Measurements from ENCODE around the gene ZNF439. TPM values are rescaled to one million over a fixed set of nuclear protein-coding genes. Genes with fewer than 3 reads are reported as not detected.
"Not testable (repeated sequence)": the region's sequence is repeated elsewhere in the genome, so short reads cannot be mapped to it uniquely, and the experiment has no call there.

The ZNF439 gene
- total RNA-seq, 1 experiment from 2014 or later, result 6.3 TPM

DNA sequence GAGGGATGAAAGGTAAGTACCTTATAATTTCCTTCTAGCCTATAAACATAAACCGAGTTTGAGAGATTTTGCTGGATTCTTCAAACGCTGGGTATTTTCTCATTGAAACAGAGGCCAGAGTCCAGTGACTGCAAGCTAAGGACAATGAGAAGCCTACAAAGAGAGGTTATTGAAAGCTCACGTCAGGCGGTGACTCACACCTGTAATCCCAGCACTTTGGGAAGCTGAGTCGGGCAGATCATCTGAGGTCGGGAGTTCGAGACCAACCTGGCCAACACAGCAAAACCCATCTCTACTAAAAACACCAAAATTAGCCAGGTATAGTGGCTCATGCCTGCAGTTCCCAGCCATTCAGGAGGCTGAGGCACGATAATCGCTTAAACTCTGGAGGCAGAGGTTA lies 24.1 kb downstream of the ZNF439 start:
- Histone ChIP-seq H3K36me3 (ENCODE audit: control insufficient read depth, insufficient read depth, low read length) (no peaks in the 10 kb centered on the region), H3K4me1 (ENCODE audit: control insufficient read depth, insufficient read depth, low read length) (no peaks in the 10 kb centered on the region), H3K4me3 (ENCODE audit: low read depth in 2 of 2, low read length in 2 of 2) (no peak overlapping the region), H3K27me3 (ENCODE audit: control insufficient read depth, insufficient read depth, low read length) (no peaks in the 10 kb centered on the region), H3K27ac (ENCODE audit: low read length) (no peak overlapping the region), H3K9me3 (ENCODE audit: control insufficient read depth, insufficient read depth, low read depth, low read length) (peaks cover 16% of the 10 kb centered on the region)
- in situ Hi-C loops (cut with HindIII; ENCODE audit: low pct_unique_long_range_greater_than_20kb, low sequenced_read_pairs), result no loop called here
- intact Hi-C loops (cut with micrococcal nuclease; ENCODE audit: unreplicated experiment), result no loop called here
- ChIA-PET POLR2A (no interaction called here), CTCF (no interaction called here)
- DNase-seq (ENCODE audit: low read depth, low spot score) (no peak), ATAC-seq (no peak)
- no TSS peak for BruUV-seq (replicated peaks)
- TF ChIP-seq TCF7L2 (IDR thresholded peaks at IDR 0.05; ENCODE audit: low read depth, low read length) (no peak), POLR2AphosphoS5 (IDR thresholded peaks at IDR 0.05; ENCODE audit: low read depth, low read length) (no peak), CTCF (IDR thresholded peaks at IDR 0.05) (no peak), SIN3A (IDR thresholded peaks at IDR 0.05; ENCODE audit: borderline replicate concordance, insufficient read depth, low read depth, low read length) (no peak)
- TF ChIP-seq, protein P1, sequence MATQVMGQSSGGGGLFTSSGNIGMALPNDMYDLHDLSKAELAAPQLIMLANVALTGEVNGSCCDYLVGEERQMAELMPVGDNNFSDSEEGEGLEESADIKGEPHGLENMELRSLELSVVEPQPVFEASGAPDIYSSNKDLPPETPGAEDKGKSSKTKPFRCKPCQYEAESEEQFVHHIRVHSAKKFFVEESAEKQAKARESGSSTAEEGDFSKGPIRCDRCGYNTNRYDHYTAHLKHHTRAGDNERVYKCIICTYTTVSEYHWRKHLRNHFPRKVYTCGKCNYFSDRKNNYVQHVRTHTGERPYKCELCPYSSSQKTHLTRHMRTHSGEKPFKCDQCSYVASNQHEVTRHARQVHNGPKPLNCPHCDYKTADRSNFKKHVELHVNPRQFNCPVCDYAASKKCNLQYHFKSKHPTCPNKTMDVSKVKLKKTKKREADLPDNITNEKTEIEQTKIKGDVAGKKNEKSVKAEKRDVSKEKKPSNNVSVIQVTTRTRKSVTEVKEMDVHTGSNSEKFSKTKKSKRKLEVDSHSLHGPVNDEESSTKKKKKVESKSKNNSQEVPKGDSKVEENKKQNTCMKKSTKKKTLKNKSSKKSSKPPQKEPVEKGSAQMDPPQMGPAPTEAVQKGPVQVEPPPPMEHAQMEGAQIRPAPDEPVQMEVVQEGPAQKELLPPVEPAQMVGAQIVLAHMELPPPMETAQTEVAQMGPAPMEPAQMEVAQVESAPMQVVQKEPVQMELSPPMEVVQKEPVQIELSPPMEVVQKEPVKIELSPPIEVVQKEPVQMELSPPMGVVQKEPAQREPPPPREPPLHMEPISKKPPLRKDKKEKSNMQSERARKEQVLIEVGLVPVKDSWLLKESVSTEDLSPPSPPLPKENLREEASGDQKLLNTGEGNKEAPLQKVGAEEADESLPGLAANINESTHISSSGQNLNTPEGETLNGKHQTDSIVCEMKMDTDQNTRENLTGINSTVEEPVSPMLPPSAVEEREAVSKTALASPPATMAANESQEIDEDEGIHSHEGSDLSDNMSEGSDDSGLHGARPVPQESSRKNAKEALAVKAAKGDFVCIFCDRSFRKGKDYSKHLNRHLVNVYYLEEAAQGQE (IDR thresholded peaks at IDR 0.05; ENCODE audit: insufficient read depth in 1 of 2, low read depth in 2 of 2, low read length in 1 of 2), result no peak

GRCh38 chr19:11873762-11874161 lies 25.2 kb downstream of the ZNF439 start:
- ATAC-seq (no peak), DNase-seq (ENCODE audit: low read depth, low spot score) (no peak)
- ChIA-PET POLR2A (no interaction called here), CTCF (no interaction called here)
- TF ChIP-seq TCF7L2 (IDR thresholded peaks at IDR 0.05; ENCODE audit: low read depth, low read length) (no peak), SIN3A (IDR thresholded peaks at IDR 0.05; ENCODE audit: borderline replicate concordance, insufficient read depth, low read depth, low read length) (no peak), CTCF (IDR thresholded peaks at IDR 0.05) (no peak), POLR2AphosphoS5 (IDR thresholded peaks at IDR 0.05; ENCODE audit: low read depth, low read length) (no peak)
- TF ChIP-seq, protein P1 (IDR thresholded peaks at IDR 0.05; ENCODE audit: insufficient read depth in 1 of 2, low read depth in 2 of 2, low read length in 1 of 2), result no peak
- H3K36me3 ChIP-seq (ENCODE audit: control insufficient read depth, insufficient read depth, low read length), result no peaks in the 10 kb centered on the region
- H3K27ac ChIP-seq (ENCODE audit: low read length), result no peak overlapping the region
- no TSS peak for BruUV-seq (replicated peaks)
- no peaks in the 10 kb centered on the region for H3K27me3 ChIP-seq (ENCODE audit: control insufficient read depth, insufficient read depth, low read length)
- intact Hi-C loops (cut with micrococcal nuclease; ENCODE audit: unreplicated experiment), result no loop called here
- H3K4me1 ChIP-seq (ENCODE audit: control insufficient read depth, insufficient read depth, low read length), result no peaks in the 10 kb centered on the region
- in situ Hi-C loops (cut with HindIII; ENCODE audit: low pct_unique_long_range_greater_than_20kb, low sequenced_read_pairs), result no loop called here
- no peak overlapping the region for H3K4me3 ChIP-seq (ENCODE audit: low read depth in 2 of 2, low read length in 2 of 2)
- peaks cover 5% of the 10 kb centered on the region; the same call in 1 of the 2 replicates for H3K9me3 ChIP-seq (ENCODE audit: control insufficient read depth, insufficient read depth, low read depth, low read length)

DNA sequence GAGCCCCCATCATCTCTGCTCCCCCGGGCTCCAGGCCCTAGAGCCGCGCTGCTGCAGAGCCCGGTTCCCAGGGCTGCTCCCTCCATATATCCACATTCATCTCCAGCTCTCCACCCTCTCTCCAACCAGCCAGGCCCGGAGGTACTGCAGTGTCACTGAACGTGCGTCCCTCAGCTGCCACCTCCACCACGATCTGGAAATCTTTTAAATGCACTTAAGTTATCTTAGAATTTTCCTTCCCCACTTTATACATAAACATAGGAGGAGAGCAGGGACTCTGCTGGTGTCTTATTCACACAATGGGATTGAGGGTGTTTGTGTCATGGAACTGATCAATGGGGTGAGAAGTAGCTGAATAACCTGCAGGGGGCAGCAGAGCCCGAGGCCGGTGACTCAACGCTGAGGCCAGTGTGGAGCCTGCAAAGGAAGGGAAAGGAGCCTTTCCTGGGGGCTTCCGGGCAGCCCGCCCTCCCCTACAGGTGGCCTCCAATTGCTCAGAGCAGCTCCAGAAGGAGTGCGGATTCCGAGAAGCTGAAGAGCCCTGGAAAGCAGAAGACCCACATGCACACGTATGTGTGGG lies 31.3 kb downstream of the ZNF439 start:
- CTCF ChIA-PET; in situ Hi-C loops (cut with HindIII; ENCODE audit: low pct_unique_long_range_greater_than_20kb, low sequenced_read_pairs); H3K27ac ChIP-seq (ENCODE audit: low read length); ATAC-seq; POLR2A ChIA-PET; H3K4me3 ChIP-seq (ENCODE audit: low read depth in 2 of 2, low read length in 2 of 2); H3K36me3 ChIP-seq (ENCODE audit: control insufficient read depth, insufficient read depth, low read length); intact Hi-C loops (cut with micrococcal nuclease; ENCODE audit: unreplicated experiment); H3K27me3 ChIP-seq (ENCODE audit: control insufficient read depth, insufficient read depth, low read length); H3K9me3 ChIP-seq (ENCODE audit: control insufficient read depth, insufficient read depth, low read depth, low read length); BruUV-seq (replicated peaks); DNase-seq (ENCODE audit: low read depth, low spot score); H3K4me1 ChIP-seq (ENCODE audit: control insufficient read depth, insufficient read depth, low read length): not testable (repeated sequence)

Data from Panc1 (cell line).